Neuronal stem cell (in vitro differentiated cells): ENCODE results near the gene CLHC1.
A peak's percentile ranks its signal among the peaks of the same experiment; 100 is the strongest.

ENCODE experiments used
- DNase-seq: peaks from one replicate; pipeline ENCODE4 v3.0.0-alpha.2; 2013; ENCODE audit warnings: low spot score
- H2AFZ ChIP-seq: one replicate; pipeline ENCODE4 v1.6.1; 2013; ENCODE audit warnings: mild to moderate bottlenecking, low read length, inconsistent platforms
- H2AK5ac ChIP-seq: 2 replicates; pipeline ENCODE4 v1.6.1; 2013; ENCODE audit warnings: low read depth, mild to moderate bottlenecking, inconsistent platforms, low read length, moderate library complexity, mixed read lengths
- H2BK120ac ChIP-seq: 2 replicates; pipeline ENCODE4 v1.6.1; 2013; ENCODE audit warnings: low read depth, mild to moderate bottlenecking, inconsistent platforms, low read length, moderate library complexity, mixed read lengths
- H2BK12ac ChIP-seq: one replicate; pipeline ENCODE4 v1.6.1; 2013; ENCODE audit warnings: low read length, inconsistent platforms
- H2BK15ac ChIP-seq: 2 replicates; pipeline ENCODE4 v1.6.1; 2013; ENCODE audit warnings: mild to moderate bottlenecking, low read length, inconsistent platforms, mixed read lengths
- H2BK5ac ChIP-seq: one replicate; pipeline ENCODE4 v1.6.1; 2013; ENCODE audit warnings: inconsistent platforms, mild to moderate bottlenecking, low read length, moderate library complexity
- H3K14ac ChIP-seq: one replicate; pipeline ENCODE4 v1.6.1; 2013; ENCODE audit warnings: low read length, inconsistent platforms
- H3K18ac ChIP-seq: 2 replicates; pipeline ENCODE4 v1.6.1; 2013; ENCODE audit warnings: low read length, inconsistent platforms
- H3K23ac ChIP-seq: 2 replicates; pipeline ENCODE4 v1.6.1; 2013; ENCODE audit warnings: low read depth, mild to moderate bottlenecking, mixed read lengths, low read length, inconsistent platforms; ENCODE audit not compliant: poor library complexity
- H3K27ac ChIP-seq: replicated peaks from 3 replicates; pipeline ENCODE4 v1.5.1; 2013; ENCODE audit warnings: low read length, inconsistent platforms
- H3K27me3 ChIP-seq, 3 experiments: 2 replicates each; pipeline ENCODE4 v1.6.1; 2013; ENCODE audit warnings: low read length in 3 of 3, mild to moderate bottlenecking in 2 of 3, inconsistent platforms in 1 of 3, low read depth in 1 of 3, mixed read lengths in 1 of 3, moderate library complexity in 1 of 3; ENCODE audit not compliant: control insufficient read depth in 3 of 3, insufficient read depth in 3 of 3
- H3K36me3 ChIP-seq, 2 donors: replicated peaks in 1 of 2; 2 replicates each; pipeline ENCODE4 v1.6.1; 2013; ENCODE audit warnings: low read length in 2 of 2; ENCODE audit not compliant: control insufficient read depth in 2 of 2, insufficient read depth in 2 of 2
- H3K4ac ChIP-seq: 2 replicates; pipeline ENCODE4 v1.6.1; 2013; ENCODE audit warnings: inconsistent platforms, mild to moderate bottlenecking, low read length, moderate library complexity
- H3K4me1 ChIP-seq, 2 donors: 1 replicate in 1 of 2; 2 replicates in 1 of 2; pipeline ENCODE4 v1.6.1; 2013; ENCODE audit warnings: low read length in 2 of 2, low read depth in 1 of 2; ENCODE audit not compliant: control insufficient read depth in 2 of 2, insufficient read depth in 1 of 2
- H3K4me2 ChIP-seq: one replicate; pipeline ENCODE4 v1.6.1; 2013; ENCODE audit warnings: mild to moderate bottlenecking, low read length, inconsistent platforms; ENCODE audit not compliant: insufficient read depth, poor library complexity, severe bottlenecking
- H3K4me3 ChIP-seq, 2 donors: 2 replicates each; pipeline ENCODE4 v1.5.1; 2013; ENCODE audit warnings: low read length in 2 of 2, mild to moderate bottlenecking in 2 of 2, inconsistent platforms in 1 of 2, moderate library complexity in 1 of 2
- H3K79me1 ChIP-seq: one replicate; pipeline ENCODE4 v1.6.1; 2013; ENCODE audit warnings: low read depth, mild to moderate bottlenecking, inconsistent platforms, low read length, moderate library complexity
- H3K9ac ChIP-seq: one replicate; pipeline ENCODE4 v1.6.1; 2013; ENCODE audit warnings: mild to moderate bottlenecking, low read depth, low read length, inconsistent platforms; ENCODE audit not compliant: poor library complexity
- H3K9me3 ChIP-seq, 2 donors: replicated peaks in 1 of 2; 2 replicates each; pipeline versions ENCODE3 to v1.6.1; 2013; ENCODE audit warnings: low read length in 2 of 2, mild to moderate bottlenecking in 2 of 2, inconsistent platforms in 1 of 2, low read depth in 1 of 2, mixed read lengths in 1 of 2, moderate library complexity in 1 of 2; ENCODE audit not compliant: control insufficient read depth in 2 of 2, insufficient read depth in 1 of 2
- H4K8ac ChIP-seq: one replicate; pipeline ENCODE4 v1.6.1; 2013; ENCODE audit warnings: low read depth, mild to moderate bottlenecking, inconsistent platforms, low read length, moderate library complexity
- H4K91ac ChIP-seq: one replicate; pipeline ENCODE4 v1.6.1; 2013; ENCODE audit warnings: low read length, low read depth, mild to moderate bottlenecking, inconsistent platforms; ENCODE audit not compliant: poor library complexity
- WGBS, 2 donors: extraction: QIAGEN DNeasy Blood & Tissue Kit; methylation state at CpG; one replicate each; pipeline ENCODE4 v1.1.7; 2013; ENCODE audit warnings: missing lambda C conversion rate in 2 of 2, mixed read lengths in 1 of 2; ENCODE audit not compliant: insufficient read length in 2 of 2, insufficient replicate concordance in 1 of 2; ENCODE audit errors: extremely low coverage in 2 of 2; 5-methylcytosine and 5-hydroxymethylcytosine counted together

Gene CLHC1

DNA sequence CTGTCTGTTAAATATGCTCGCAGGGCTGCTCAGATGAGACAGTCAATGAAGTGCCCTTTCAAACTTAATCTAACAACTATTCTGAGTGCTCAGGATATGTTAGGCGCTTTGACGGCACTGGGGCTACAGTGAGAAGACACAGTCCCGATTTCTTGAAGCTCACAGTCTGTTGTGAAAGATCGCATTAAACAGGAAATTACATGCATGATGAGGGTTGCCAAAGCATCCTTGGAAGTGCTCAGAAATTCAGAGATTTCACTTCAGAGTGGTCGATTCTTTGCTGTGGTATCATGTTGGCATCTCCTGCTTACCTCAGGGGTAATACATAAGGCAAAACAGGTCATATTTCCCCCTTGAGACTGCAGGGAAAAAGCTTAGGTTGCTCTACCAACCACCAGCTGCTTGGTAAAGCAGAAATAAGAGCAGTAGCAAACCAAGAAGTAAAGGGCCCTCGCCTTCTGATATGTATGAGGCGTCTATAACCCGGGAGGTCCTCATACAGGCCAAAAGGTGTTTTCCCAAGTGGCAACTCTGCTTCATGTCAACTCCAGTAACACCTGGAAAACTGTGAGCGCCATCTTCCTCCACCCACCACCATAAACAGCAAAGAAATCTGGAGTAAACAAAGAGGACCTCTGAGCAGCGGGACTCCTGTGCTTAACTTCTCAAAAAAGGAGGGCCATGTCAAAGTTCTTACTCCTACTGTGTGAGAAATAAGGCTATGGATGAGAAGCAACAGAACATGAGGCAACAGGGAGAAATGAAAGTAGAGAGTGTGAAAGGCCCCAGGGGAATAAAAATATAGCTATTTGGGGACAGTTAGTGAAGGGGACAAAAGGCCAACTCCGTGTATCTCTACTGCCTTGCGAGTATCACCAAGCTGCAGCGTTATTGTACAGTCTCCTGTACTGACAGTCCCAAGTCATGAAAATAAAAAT lies 79.3 kb downstream of the CLHC1 start:
- no peak overlapping the region for H2BK120ac ChIP-seq
- peaks cover 13 to 34% of the 10 kb centered on the region in 2 donors for H3K4me1 ChIP-seq
- H4K8ac ChIP-seq: no peak overlapping the region
- no peak overlapping the region for H3K27ac ChIP-seq
- no peak overlapping the region for H2BK5ac ChIP-seq
- no peak overlapping the region for H2BK12ac ChIP-seq
- no peak overlapping the region for H2BK15ac ChIP-seq
- no peak overlapping the region for H3K4me2 ChIP-seq
- H4K91ac ChIP-seq: no peak overlapping the region
- H3K27me3 ChIP-seq: no peaks in the 10 kb centered on the region
- no peaks in the 10 kb centered on the region for H3K79me1 ChIP-seq
- H2AFZ ChIP-seq: peak overlapping the region; percentile 36
- no peak overlapping the region for H3K23ac ChIP-seq
- no peaks in the 10 kb centered on the region for H3K9me3 ChIP-seq
- no peak overlapping the region for H2AK5ac ChIP-seq
- H3K4me3 ChIP-seq: no peak overlapping the region
- no peaks in the 10 kb centered on the region for H3K36me3 ChIP-seq
- no peak for DNase-seq
- H3K9ac ChIP-seq: no peak overlapping the region
- no CpG with 5 or more reads among the region's 14 CpGs for WGBS, 2 donors
- no peak overlapping the region for H3K4ac ChIP-seq
- H3K18ac ChIP-seq: no peak overlapping the region
- no peak overlapping the region for H3K14ac ChIP-seq

DNA sequence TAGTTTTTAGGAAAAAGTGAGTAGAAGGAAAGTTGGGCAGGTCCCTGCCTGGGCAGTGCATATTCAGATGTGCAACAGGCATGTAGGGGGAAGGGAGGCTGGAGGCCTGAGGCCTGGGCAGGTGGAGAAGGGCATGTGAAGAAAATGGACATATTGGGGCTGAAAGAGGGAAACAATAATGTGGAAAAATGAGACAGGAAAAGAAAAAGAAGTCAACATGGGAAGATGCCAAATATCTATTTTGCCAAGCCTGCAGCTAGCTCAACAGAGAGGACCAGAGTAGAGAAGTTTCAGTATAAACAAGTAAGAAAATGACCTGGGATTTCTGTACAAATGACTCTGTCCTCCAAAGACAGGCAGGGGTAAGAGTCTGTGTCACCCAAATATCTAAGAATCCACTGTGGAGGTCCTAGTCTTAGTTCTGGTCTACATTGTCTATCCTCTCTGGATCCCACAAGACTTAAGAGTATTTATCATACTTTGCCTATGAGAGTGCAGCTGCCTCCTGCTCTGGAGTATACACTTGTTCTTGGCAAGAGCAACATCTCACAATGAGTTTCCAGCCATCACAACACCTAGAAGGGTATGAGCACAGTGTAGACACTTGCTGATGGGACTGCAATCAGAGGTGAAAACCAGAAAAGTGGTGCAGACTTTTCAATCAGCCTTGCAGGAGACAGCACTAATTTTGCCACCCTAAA lies 80.2 kb downstream of the CLHC1 start:
- Histone ChIP-seq H3K4me3 (no peak overlapping the region), H3K4me2 (no peak overlapping the region), H2AFZ (no peak overlapping the region), H2BK5ac (no peak overlapping the region), H3K9me3 (no peaks in the 10 kb centered on the region), H3K14ac (no peak overlapping the region), H4K8ac (no peak overlapping the region), H3K4me1 (peaks cover 12 to 28% of the 10 kb centered on the region in 2 donors), H3K4ac (no peak overlapping the region), H3K36me3 (no peaks in the 10 kb centered on the region), H3K23ac (no peak overlapping the region), H3K18ac (no peak overlapping the region), H2BK120ac (no peak overlapping the region), H3K27me3 (no peaks in the 10 kb centered on the region), H3K27ac (no peak overlapping the region), H2AK5ac (no peak overlapping the region), H2BK12ac (no peak overlapping the region), H4K91ac (no peak overlapping the region), H3K79me1 (no peaks in the 10 kb centered on the region), H2BK15ac (no peak overlapping the region), H3K9ac (no peak overlapping the region)
- DNase-seq: no peak

DNA sequence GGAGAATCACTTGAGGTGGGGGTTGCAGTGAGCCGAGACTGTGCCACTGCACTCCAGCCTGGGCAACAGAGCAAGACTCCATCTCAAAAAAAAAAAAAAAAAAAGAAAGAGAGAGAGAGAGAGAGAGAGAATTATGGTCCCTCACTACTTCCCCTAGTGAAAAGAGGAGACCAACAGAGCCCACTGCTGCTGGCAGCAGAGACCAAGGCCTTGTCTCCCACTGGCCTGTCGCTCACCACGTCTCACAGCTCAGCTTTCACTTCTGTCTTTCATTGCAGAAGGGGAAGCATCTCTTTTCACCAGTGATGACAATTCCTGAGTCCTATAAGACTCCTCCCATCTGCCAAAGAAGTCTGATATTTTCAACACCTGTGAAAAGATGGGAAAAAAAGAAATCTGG lies 81.3 kb downstream of the CLHC1 start:
- no peak overlapping the region for H3K27ac ChIP-seq
- no peak overlapping the region for H2AK5ac ChIP-seq
- H3K4me1 ChIP-seq: peaks cover 6 to 17% of the 10 kb centered on the region in 2 donors
- no peak overlapping the region for H3K4me3 ChIP-seq
- H2BK5ac ChIP-seq: no peak overlapping the region
- H3K4ac ChIP-seq: no peak overlapping the region
- no peaks in the 10 kb centered on the region for H3K9me3 ChIP-seq
- no peaks in the 10 kb centered on the region for H3K79me1 ChIP-seq
- no peak overlapping the region for H3K4me2 ChIP-seq
- no peak overlapping the region for H3K14ac ChIP-seq
- H3K9ac ChIP-seq: no peak overlapping the region
- no peak overlapping the region for H3K18ac ChIP-seq
- WGBS, 2 donors: no CpG with 5 or more reads among the region's 3 CpGs
- H3K36me3 ChIP-seq: no peaks in the 10 kb centered on the region
- no peak overlapping the region for H4K91ac ChIP-seq
- no peak overlapping the region for H2BK12ac ChIP-seq
- H3K23ac ChIP-seq: no peak overlapping the region
- H4K8ac ChIP-seq: no peak overlapping the region
- H2AFZ ChIP-seq: no peak overlapping the region
- H3K27me3 ChIP-seq: no peaks in the 10 kb centered on the region
- no peak overlapping the region for H2BK120ac ChIP-seq
- DNase-seq: no peak
- H2BK15ac ChIP-seq: no peak overlapping the region

DNA sequence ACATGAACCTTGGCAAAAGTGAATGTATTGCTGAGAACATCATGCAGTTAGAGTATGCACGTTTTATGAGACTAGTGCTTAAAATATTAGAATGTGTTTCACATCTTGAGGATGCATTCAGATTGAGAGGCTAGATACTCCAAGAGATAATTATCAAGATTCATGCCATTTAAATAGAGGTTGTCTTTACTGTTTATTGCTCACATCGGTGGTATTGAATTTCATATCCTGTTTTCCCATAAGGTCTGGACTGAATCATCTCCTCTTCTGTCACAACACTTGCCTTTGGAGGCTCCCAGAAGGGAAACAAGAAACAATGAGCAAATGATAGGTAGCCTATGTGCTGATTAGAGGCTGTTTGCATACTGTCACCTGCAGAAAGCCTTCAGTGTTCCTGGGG lies 83.8 kb downstream of the CLHC1 start:
- no peak overlapping the region for H2BK120ac ChIP-seq
- no peak overlapping the region for H4K8ac ChIP-seq
- H2BK12ac ChIP-seq: no peak overlapping the region
- no peak overlapping the region for H2BK15ac ChIP-seq
- H3K23ac ChIP-seq: no peak overlapping the region
- H3K9me3 ChIP-seq: no peaks in the 10 kb centered on the region
- H3K4me1 ChIP-seq: no peaks in the 10 kb centered on the region
- H2AFZ ChIP-seq: no peak overlapping the region
- no peak overlapping the region for H3K4me2 ChIP-seq
- H3K79me1 ChIP-seq: no peaks in the 10 kb centered on the region
- H4K91ac ChIP-seq: no peak overlapping the region
- H3K27me3 ChIP-seq: no peaks in the 10 kb centered on the region
- no peak overlapping the region for H3K9ac ChIP-seq
- no peak overlapping the region for H3K4ac ChIP-seq
- no CpG with 5 or more reads among the region's 2 CpGs for WGBS, 2 donors
- H2BK5ac ChIP-seq: no peak overlapping the region
- H3K18ac ChIP-seq: no peak overlapping the region
- no peak for DNase-seq
- no peak overlapping the region for H3K27ac ChIP-seq
- no peak overlapping the region for H3K14ac ChIP-seq
- H3K36me3 ChIP-seq: no peaks in the 10 kb centered on the region
- H3K4me3 ChIP-seq: no peak overlapping the region
- no peak overlapping the region for H2AK5ac ChIP-seq
